RWPE2 (cell line): Measurements from ENCODE around the gene EFNA5.

ENCODE experiments used
- ATAC-seq: fragments of 200-7000 bp; cut with Tn5 transposase; 3 replicates; pipeline ENCODE4 v1.9.1; 2021; ENCODE audit warnings: low read depth
- DNase-seq: peaks from one replicate; pipeline ENCODE4 v3.0.0-alpha.2; 2020; ENCODE audit warnings: low spot score
- H3K27ac ChIP-seq: fragments of 450-650 bp; 2 replicates; pipeline ENCODE4 v1.5.1; 2017; ENCODE audit warnings: mild to moderate bottlenecking; ENCODE audit not compliant: poor library complexity, severe bottlenecking
- H3K27me3 ChIP-seq: fragments of 250-450 bp; sonication (Bioruptor Pico); 2 replicates; pipeline ENCODE4 v1.5.1; 2021; ENCODE audit warnings: mild to moderate bottlenecking, moderate library complexity; ENCODE audit not compliant: insufficient read depth, poor library complexity, severe bottlenecking
- H3K36me3 ChIP-seq: fragments of 250-450 bp; sonication (Bioruptor Pico); 2 replicates; pipeline ENCODE4 v1.5.1; 2020; ENCODE audit warnings: low read depth, mild to moderate bottlenecking, moderate library complexity
- H3K4me1 ChIP-seq: fragments of 250-450 bp; sonication (Bioruptor Pico); 2 replicates; pipeline ENCODE4 v1.5.1; 2021; ENCODE audit warnings: mild to moderate bottlenecking, moderate library complexity; ENCODE audit not compliant: insufficient read depth, poor library complexity, severe bottlenecking
- H3K4me3 ChIP-seq: fragments of 250-450 bp; sonication (Bioruptor Pico); 2 replicates; pipeline ENCODE4 v1.5.1; 2021; ENCODE audit warnings: mild to moderate bottlenecking, moderate library complexity; ENCODE audit not compliant: severe bottlenecking
- H3K9me3 ChIP-seq: fragments of 250-450 bp; sonication (Bioruptor Pico); 2 replicates; pipeline ENCODE4 v1.5.1; 2021; ENCODE audit warnings: mild to moderate bottlenecking, moderate library complexity; ENCODE audit not compliant: severe bottlenecking
- TF ChIP-seq, protein P1 (sequence below): fragments of 450-650 bp; IDR thresholded peaks from one replicate; pipeline ENCODE4 v1.5.1; 2017; ENCODE audit warnings: mild to moderate bottlenecking, moderate library complexity; ENCODE audit not compliant: poor library complexity, severe bottlenecking

EFNA5 gene

DNA sequence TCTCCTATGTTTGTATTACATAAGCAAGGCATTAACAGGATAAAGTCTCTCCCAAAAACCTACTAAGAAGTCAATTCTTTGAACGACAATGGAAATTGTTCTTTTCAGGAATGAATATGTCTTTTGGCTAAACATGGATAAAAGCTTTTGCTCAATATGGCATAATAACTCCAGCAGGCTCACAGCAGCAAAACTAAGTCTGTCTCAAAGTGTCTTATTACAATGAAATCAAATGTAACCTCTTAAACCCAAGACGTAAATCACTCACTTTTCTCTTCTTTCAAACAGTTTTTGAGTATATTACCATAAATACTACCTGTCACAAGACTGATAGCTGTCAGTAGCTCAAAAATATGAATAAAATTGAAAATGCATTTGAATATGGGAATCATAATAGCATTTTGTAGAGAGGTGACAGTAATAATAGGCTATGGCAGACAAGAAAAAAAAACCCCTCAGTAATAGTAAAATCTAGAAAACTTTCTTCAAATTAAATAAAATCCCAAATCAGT, 41.7 kb upstream of the EFNA5 start:
- Histone ChIP-seq H3K36me3 (no peaks in the 10 kb centered on the region), H3K27ac (no peak overlapping the region), H3K9me3 (no peaks in the 10 kb centered on the region), H3K27me3 (peaks cover 7% of the 10 kb centered on the region), H3K4me1 (no peaks in the 10 kb centered on the region), H3K4me3 (no peak overlapping the region)
- DNase-seq (no peak), ATAC-seq (no peak)
- TF ChIP-seq, protein P1, sequence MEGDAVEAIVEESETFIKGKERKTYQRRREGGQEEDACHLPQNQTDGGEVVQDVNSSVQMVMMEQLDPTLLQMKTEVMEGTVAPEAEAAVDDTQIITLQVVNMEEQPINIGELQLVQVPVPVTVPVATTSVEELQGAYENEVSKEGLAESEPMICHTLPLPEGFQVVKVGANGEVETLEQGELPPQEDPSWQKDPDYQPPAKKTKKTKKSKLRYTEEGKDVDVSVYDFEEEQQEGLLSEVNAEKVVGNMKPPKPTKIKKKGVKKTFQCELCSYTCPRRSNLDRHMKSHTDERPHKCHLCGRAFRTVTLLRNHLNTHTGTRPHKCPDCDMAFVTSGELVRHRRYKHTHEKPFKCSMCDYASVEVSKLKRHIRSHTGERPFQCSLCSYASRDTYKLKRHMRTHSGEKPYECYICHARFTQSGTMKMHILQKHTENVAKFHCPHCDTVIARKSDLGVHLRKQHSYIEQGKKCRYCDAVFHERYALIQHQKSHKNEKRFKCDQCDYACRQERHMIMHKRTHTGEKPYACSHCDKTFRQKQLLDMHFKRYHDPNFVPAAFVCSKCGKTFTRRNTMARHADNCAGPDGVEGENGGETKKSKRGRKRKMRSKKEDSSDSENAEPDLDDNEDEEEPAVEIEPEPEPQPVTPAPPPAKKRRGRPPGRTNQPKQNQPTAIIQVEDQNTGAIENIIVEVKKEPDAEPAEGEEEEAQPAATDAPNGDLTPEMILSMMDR, result no peak

DNA sequence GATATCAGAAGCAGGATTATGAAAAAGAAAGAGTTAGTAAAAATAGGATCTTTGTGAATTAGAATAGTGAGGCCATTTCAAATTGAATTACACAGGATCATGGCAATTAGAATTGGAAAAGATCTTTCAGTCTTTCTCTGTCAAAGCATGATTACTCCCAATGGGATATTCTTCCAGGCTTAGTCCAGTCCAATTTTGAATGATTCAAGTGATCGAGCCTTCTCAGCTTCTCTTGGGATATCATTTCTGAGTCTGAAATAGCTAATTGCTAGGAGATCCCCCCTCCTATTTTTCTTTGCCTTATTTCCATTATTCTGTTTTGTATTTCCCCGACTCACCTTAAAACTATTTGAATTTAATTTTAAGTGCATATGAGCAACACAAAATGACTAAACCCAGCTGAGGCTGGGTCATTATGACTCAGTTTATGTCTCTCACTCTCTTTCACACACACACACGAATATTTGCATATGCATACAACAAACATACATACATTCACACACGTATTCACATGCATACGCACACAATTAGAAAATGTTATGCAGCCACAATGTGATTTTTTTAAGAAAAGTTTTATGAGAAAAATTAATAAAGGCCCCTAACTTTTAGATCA, 34.8 kb upstream of the EFNA5 start:
- H3K4me1 ChIP-seq, result peaks cover 6% of the 10 kb centered on the region
- no peak overlapping the region for H3K4me3 ChIP-seq
- ATAC-seq (peak; percentile 88), DNase-seq (no peak)
- TF ChIP-seq, protein P1, result no peak
- H3K36me3 ChIP-seq, result no peaks in the 10 kb centered on the region
- no peak overlapping the region for H3K27ac ChIP-seq
- no peaks in the 10 kb centered on the region for H3K27me3 ChIP-seq
- H3K9me3 ChIP-seq, result no peaks in the 10 kb centered on the region

DNA sequence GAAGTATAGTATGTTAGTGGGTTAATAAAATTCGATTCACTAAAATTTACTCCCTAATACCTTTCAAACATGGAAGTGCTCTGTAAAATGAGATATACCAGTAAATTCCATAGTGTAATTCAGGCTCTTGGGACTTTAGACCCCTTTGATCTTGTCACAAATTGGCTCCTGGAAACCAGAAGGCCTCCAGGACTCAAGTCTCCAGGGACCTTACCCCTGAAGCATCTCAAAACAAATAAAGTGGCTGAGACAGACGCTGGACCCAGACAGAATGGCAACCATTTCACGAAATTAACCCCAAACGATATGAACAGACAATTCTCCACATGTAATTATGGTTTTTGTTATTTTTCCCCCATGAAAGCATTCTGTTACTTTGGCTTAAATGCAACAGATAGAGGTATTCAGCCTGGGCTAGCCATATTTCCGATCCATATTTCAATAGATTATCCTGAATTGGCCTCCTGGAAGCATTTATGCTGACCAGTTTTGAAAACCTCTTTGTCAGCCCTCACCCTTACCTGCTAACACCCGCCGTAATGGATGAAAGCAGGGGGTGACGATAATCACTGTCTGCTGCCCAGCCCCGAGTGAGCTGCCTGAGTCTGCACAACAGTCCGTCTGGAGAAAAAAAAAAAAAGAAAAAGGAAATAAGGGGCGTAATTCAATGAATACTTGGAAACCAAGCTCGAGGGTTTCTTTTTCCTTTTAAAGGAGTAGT, 34.1 kb upstream of the EFNA5 start:
- ATAC-seq (no peak), DNase-seq (no peak)
- no peaks in the 10 kb centered on the region for H3K9me3 ChIP-seq
- H3K4me3 ChIP-seq, result no peak overlapping the region
- H3K4me1 ChIP-seq, result peaks cover 6% of the 10 kb centered on the region
- H3K27ac ChIP-seq, result no peak overlapping the region
- no peaks in the 10 kb centered on the region for H3K36me3 ChIP-seq
- TF ChIP-seq, protein P1, result no peak
- H3K27me3 ChIP-seq, result no peaks in the 10 kb centered on the region

DNA sequence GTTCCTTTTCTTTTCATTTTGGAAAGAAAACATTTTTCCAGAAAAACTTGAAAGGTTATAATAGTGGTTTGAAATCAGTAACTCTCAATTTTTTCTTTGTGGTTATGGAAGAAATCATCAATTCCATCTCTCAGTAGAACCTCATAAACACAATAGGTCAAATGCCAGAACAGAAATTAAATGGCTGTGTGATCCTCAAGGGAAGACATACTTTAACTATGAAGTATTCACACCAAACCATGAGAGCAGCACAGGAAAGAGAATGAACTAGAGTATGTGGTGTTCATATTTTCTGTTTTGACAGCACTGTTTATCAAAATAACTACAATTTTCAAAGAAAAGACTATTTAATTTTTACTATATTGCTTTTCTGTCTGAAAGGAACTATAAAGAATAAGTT, 29.7 kb upstream of the EFNA5 start:
- H3K4me1 ChIP-seq, result peaks cover 2% of the 10 kb centered on the region
- H3K4me3 ChIP-seq, result no peak overlapping the region
- ATAC-seq, result no peak

More for the DNA sequence above, 29.7 kb upstream of the EFNA5 start:
- Histone ChIP-seq H3K27me3 (no peaks in the 10 kb centered on the region), H3K9me3 (no peaks in the 10 kb centered on the region), H3K27ac (no peak overlapping the region), H3K36me3 (no peaks in the 10 kb centered on the region)
- DNase-seq, result no peak
- TF ChIP-seq, protein P1, result no peak
